Measurements from ENCODE around the gene PATJ.

- TF ChIP-seq, protein P1, sequence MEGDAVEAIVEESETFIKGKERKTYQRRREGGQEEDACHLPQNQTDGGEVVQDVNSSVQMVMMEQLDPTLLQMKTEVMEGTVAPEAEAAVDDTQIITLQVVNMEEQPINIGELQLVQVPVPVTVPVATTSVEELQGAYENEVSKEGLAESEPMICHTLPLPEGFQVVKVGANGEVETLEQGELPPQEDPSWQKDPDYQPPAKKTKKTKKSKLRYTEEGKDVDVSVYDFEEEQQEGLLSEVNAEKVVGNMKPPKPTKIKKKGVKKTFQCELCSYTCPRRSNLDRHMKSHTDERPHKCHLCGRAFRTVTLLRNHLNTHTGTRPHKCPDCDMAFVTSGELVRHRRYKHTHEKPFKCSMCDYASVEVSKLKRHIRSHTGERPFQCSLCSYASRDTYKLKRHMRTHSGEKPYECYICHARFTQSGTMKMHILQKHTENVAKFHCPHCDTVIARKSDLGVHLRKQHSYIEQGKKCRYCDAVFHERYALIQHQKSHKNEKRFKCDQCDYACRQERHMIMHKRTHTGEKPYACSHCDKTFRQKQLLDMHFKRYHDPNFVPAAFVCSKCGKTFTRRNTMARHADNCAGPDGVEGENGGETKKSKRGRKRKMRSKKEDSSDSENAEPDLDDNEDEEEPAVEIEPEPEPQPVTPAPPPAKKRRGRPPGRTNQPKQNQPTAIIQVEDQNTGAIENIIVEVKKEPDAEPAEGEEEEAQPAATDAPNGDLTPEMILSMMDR (IDR thresholded peaks at IDR 0.05; ENCODE audit: extremely low read depth in 1 of 2, insufficient read depth in 1 of 2, low read depth in 1 of 2, low read length in 2 of 2) = no peak
- no peak for TF ChIP-seq POLR2A (IDR thresholded peaks at IDR 0.05; ENCODE audit: low read depth, low read length)
- no peak for TF ChIP-seq EZH2 (IDR thresholded peaks at IDR 0.05; ENCODE audit: borderline replicate concordance, low read depth, low read length, severe bottlenecking)
- TF ChIP-seq, protein P2, sequence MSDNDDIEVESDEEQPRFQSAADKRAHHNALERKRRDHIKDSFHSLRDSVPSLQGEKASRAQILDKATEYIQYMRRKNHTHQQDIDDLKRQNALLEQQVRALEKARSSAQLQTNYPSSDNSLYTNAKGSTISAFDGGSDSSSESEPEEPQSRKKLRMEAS (IDR thresholded peaks at IDR 0.05; ENCODE audit: insufficient read depth, insufficient read length) = no peak
- TF ChIP-seq JUN (IDR thresholded peaks at IDR 0.05; ENCODE audit: borderline replicate concordance, insufficient read depth, insufficient read length, low read depth) = no peak
- no peak for TF ChIP-seq MYC (IDR thresholded peaks at IDR 0.05; ENCODE audit: low read depth, low read length)
Observed at GRCh38 chr1:61872206-61872605, 129.9 kb downstream of the PATJ start.

All from endothelial cell of umbilical vein (primary cell).